ENCODE data around the gene SMIM27.
A peak's percentile ranks its signal among the peaks of the same experiment; 100 is the strongest.

DNA sequence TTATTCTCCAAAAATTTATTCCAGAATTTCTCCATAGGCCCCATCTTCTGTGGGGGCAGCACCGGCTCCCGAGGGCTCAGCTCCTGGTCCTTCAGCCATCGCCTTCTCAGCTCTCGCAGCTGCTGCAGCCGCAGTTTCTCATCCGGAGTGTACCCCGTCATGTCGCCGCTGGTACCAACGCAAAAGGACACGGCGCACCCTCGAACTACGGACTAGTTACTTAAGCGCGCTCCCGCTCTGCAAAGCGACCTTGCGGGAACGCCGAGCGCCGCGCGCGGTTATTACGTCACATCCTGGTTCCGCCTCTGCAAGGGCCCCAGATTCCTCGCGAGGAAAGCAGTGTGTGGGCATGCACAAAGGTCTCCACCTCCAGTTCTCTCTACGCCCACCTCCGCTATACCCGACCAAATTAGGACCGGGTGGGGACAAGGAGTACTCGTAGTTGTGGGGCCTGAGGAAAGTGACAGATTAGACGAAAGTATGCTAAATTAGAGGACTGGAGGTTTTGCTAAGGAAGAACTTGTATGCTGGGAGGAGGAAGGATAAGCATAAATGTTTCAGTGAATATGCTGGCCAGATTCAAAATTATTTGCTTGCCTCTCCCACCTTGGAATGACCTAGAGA, 20.9 kb downstream of the SMIM27 start, which contains the start of gene NDUFB6:
- peak in 3 of 4 donors; percentile 70 to 83 (median 78) for TF ChIP-seq POLR2A (IDR thresholded peaks at IDR 0.05)
- TF ChIP-seq, protein P1, sequence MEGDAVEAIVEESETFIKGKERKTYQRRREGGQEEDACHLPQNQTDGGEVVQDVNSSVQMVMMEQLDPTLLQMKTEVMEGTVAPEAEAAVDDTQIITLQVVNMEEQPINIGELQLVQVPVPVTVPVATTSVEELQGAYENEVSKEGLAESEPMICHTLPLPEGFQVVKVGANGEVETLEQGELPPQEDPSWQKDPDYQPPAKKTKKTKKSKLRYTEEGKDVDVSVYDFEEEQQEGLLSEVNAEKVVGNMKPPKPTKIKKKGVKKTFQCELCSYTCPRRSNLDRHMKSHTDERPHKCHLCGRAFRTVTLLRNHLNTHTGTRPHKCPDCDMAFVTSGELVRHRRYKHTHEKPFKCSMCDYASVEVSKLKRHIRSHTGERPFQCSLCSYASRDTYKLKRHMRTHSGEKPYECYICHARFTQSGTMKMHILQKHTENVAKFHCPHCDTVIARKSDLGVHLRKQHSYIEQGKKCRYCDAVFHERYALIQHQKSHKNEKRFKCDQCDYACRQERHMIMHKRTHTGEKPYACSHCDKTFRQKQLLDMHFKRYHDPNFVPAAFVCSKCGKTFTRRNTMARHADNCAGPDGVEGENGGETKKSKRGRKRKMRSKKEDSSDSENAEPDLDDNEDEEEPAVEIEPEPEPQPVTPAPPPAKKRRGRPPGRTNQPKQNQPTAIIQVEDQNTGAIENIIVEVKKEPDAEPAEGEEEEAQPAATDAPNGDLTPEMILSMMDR (IDR thresholded peaks at IDR 0.05) = peak in 1 of 6 experiments; percentile 46

Measured in esophagus squamous epithelium (tissue), 4 donors.